GM21529 (cell line): ENCODE results near the gene STARD3NL.

ENCODE experiments used
- ATAC-seq: cut with Tn5 transposase; IDR thresholded peaks from one replicate; pipeline ENCODE4 v1.9.1; 2021; ENCODE audit not compliant: unreplicated experiment

The STARD3NL gene

GRCh38 chr7:38182450-38182849 is 4.4 kb downstream of the STARD3NL start:
- no peak for ATAC-seq

GRCh38 chr7:38185395-38186307 is 7.6 kb downstream of the STARD3NL start:
- ATAC-seq = no peak

GRCh38 chr7:38186593-38187314 is 8.7 kb downstream of the STARD3NL start:
- no peak for ATAC-seq

- ATAC-seq = peak; percentile 90
Observed at GRCh38 chr7:38187794-38188440, 9.9 kb downstream of the STARD3NL start.

GRCh38 chr7:38189231-38189938 is 11.3 kb downstream of the STARD3NL start:
- ATAC-seq = no peak

GRCh38 chr7:38190011-38190410 is 12.0 kb downstream of the STARD3NL start:
- ATAC-seq = no peak

GRCh38 chr7:38191791-38192190 is 13.7 kb downstream of the STARD3NL start:
- no peak for ATAC-seq

GRCh38 chr7:38192327-38192726 is 14.3 kb downstream of the STARD3NL start:
- no peak for ATAC-seq

GRCh38 chr7:38195804-38196595 is 18.0 kb downstream of the STARD3NL start:
- no peak for ATAC-seq

GRCh38 chr7:38198366-38198765 is 20.3 kb downstream of the STARD3NL start:
- no peak for ATAC-seq

GRCh38 chr7:38199154-38199553 is 21.1 kb downstream of the STARD3NL start:
- ATAC-seq = no peak

GRCh38 chr7:38199782-38200181 is 21.7 kb downstream of the STARD3NL start:
- ATAC-seq = no peak

- ATAC-seq = no peak
Observed at GRCh38 chr7:38206071-38206470, 28.0 kb downstream of the STARD3NL start.

GRCh38 chr7:38207843-38208242 is 29.8 kb downstream of the STARD3NL start:
- ATAC-seq = no peak

- no peak for ATAC-seq
Observed at GRCh38 chr7:38211486-38211885, 33.4 kb downstream of the STARD3NL start.

GRCh38 chr7:38211940-38212339 is 33.9 kb downstream of the STARD3NL start:
- no peak for ATAC-seq

- ATAC-seq = no peak
Observed at GRCh38 chr7:38215115-38215514, 37.1 kb downstream of the STARD3NL start.

GRCh38 chr7:38215735-38216670 is 38.0 kb downstream of the STARD3NL start:
- peak; percentile 99 for ATAC-seq

GRCh38 chr7:38217672-38218071 is 39.6 kb downstream of the STARD3NL start:
- ATAC-seq = no peak
